ENCODE results near the gene SOS2.

Gene SOS2

DNA sequence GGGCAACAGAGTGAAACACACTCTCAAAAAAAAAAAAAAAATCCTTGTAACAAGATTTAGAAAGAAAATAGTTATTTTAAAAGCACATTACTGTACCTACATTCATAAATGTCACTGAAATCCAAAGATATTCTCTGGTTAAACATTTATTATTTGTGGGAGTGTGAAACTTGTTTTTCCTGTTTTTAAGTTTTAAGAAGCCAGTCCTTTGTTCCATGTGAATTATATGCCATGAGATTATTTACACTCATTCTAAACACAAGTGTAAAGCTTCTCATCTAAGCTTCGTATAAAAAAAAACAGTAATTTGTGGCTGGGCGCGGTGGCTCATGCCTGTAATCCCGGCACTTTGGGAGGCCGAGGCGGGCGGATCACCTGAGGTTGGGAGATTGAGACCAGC is 130.0 kb downstream of the SOS2 start:
- no peak overlapping the region for H4K91ac ChIP-seq (ENCODE audit: low read length)
- H3K4me3 ChIP-seq (ENCODE audit: insufficient read depth in 1 of 2, low read depth in 1 of 2, low read length in 2 of 2), result no peak overlapping the region
- H2BK120ac ChIP-seq (ENCODE audit: low read depth, low read length), result no peak overlapping the region
- H2BK12ac ChIP-seq (ENCODE audit: low read length in 2 of 2), result no peak overlapping the region
- H3K4me2 ChIP-seq (ENCODE audit: low read length, poor library complexity, severe bottlenecking), result no peak overlapping the region
- H3K9ac ChIP-seq (ENCODE audit: low read length), result no peak overlapping the region
- H3K14ac ChIP-seq (ENCODE audit: low read length in 2 of 2), result no peak overlapping the region
- H2AFZ ChIP-seq (ENCODE audit: low read depth, low read length), result no peak overlapping the region
- no peaks in the 10 kb centered on the region for H3K27me3 ChIP-seq (ENCODE audit: control insufficient read depth in 1 of 2, insufficient read depth in 1 of 2, low read length in 2 of 2)
- DNase-seq, result no peak
- H3K4ac ChIP-seq (ENCODE audit: low read depth in 1 of 2, low read length in 2 of 2), result no peak overlapping the region
- 98% methylated on average over 6 of the region's 7 CpGs for WGBS
- H3K27ac ChIP-seq (ENCODE audit: low read length, poor library complexity, severe bottlenecking), result no peak overlapping the region
- no peak overlapping the region for H3K23ac ChIP-seq (ENCODE audit: low read length in 2 of 2)
- peaks cover 2% of the 10 kb centered on the region for H3K79me1 ChIP-seq (replicated peaks; ENCODE audit: low read length, poor library complexity, severe bottlenecking)
- H2BK15ac ChIP-seq (ENCODE audit: low read depth, poor library complexity, severe bottlenecking), result no peak overlapping the region
- H3K18ac ChIP-seq (ENCODE audit: low read depth in 1 of 2, low read length in 2 of 2), result no peak overlapping the region
- H2AK5ac ChIP-seq (ENCODE audit: low read length, severe bottlenecking), result no peak overlapping the region
- no peaks in the 10 kb centered on the region for H3K9me3 ChIP-seq (ENCODE audit: control insufficient read depth, low read length)
- H2BK5ac ChIP-seq (ENCODE audit: low read depth, low read length, poor library complexity, severe bottlenecking), result no peak overlapping the region
- peaks cover 4 to 6% of the 10 kb centered on the region in 2 experiments for H3K36me3 ChIP-seq (ENCODE audit: control insufficient read depth in 1 of 2, insufficient read depth in 2 of 2, low read depth in 1 of 2, low read length in 2 of 2)
- H4K8ac ChIP-seq (ENCODE audit: low read length), result no peak overlapping the region
- peaks cover 7% of the 10 kb centered on the region for H3K4me1 ChIP-seq (ENCODE audit: control insufficient read depth, insufficient read depth, low read depth, low read length)

DNA sequence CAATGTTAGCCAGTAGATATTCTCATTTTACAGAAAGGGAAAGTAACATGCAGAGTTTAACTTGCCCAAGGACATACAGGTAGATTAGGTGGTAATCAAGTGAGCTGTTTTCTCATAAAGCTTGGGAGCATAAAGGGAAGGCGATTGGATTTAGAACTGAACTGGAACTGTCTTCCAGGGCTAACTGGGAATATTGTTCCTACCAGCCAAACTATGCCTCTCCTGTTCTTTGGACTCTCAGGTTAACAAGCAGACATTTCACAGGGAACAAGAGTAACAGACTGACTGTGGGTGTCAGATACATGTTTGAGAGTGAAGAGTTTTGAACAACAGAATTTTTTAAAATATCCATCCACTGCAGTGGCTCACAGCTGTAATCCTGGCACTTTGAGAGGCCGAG is 130.6 kb downstream of the SOS2 start:
- Histone ChIP-seq H4K8ac (ENCODE audit: low read length) (no peak overlapping the region), H2AK5ac (ENCODE audit: low read length, severe bottlenecking) (no peak overlapping the region), H3K27me3 (ENCODE audit: control insufficient read depth in 1 of 2, insufficient read depth in 1 of 2, low read length in 2 of 2) (no peaks in the 10 kb centered on the region), H2BK12ac (ENCODE audit: low read length in 2 of 2) (no peak overlapping the region), H2AFZ (ENCODE audit: low read depth, low read length) (no peak overlapping the region), H3K79me1 (replicated peaks; ENCODE audit: low read length, poor library complexity, severe bottlenecking) (peaks cover 2% of the 10 kb centered on the region), H3K36me3 (ENCODE audit: control insufficient read depth in 1 of 2, insufficient read depth in 2 of 2, low read depth in 1 of 2, low read length in 2 of 2) (peaks cover 0 to 4% of the 10 kb centered on the region in 2 experiments), H3K14ac (ENCODE audit: low read length in 2 of 2) (no peak overlapping the region), H3K23ac (ENCODE audit: low read length in 2 of 2) (no peak overlapping the region), H3K4me3 (ENCODE audit: insufficient read depth in 1 of 2, low read depth in 1 of 2, low read length in 2 of 2) (no peak overlapping the region), H3K18ac (ENCODE audit: low read depth in 1 of 2, low read length in 2 of 2) (no peak overlapping the region), H2BK15ac (ENCODE audit: low read depth, poor library complexity, severe bottlenecking) (no peak overlapping the region), H3K4me1 (ENCODE audit: control insufficient read depth, insufficient read depth, low read depth, low read length) (peaks cover 7% of the 10 kb centered on the region), H4K91ac (ENCODE audit: low read length) (no peak overlapping the region), H3K9me3 (ENCODE audit: control insufficient read depth, low read length) (no peaks in the 10 kb centered on the region), H3K4ac (ENCODE audit: low read depth in 1 of 2, low read length in 2 of 2) (no peak overlapping the region), H3K4me2 (ENCODE audit: low read length, poor library complexity, severe bottlenecking) (no peak overlapping the region), H3K9ac (ENCODE audit: low read length) (no peak overlapping the region), H2BK5ac (ENCODE audit: low read depth, low read length, poor library complexity, severe bottlenecking) (no peak overlapping the region), H2BK120ac (ENCODE audit: low read depth, low read length) (no peak overlapping the region), H3K27ac (ENCODE audit: low read length, poor library complexity, severe bottlenecking) (no peak overlapping the region)
- no peak for DNase-seq
- 68% methylated on average over 2 of the region's 2 CpGs for WGBS

DNA sequence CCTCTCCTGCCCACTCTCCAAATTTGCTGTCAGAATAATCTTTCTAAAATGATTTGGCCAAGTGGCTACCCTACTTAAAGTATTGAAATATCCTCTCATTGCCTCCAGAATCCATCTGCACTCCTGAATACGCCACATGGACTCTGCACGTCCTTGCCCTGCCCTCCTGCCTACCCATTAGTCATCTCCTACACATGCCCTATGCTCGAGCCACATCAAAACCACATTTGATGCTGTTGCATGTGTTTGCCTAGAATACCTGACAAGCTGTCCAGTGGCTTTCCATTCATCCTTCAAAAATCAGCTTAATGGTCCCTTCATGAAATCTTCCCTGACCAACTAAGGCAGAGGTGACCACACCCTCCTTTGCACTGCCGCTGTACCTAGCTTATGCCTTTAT is 132.0 kb downstream of the SOS2 start:
- Histone ChIP-seq H3K4me3 (ENCODE audit: insufficient read depth in 1 of 2, low read depth in 1 of 2, low read length in 2 of 2) (no peak overlapping the region), H2AFZ (ENCODE audit: low read depth, low read length) (no peak overlapping the region), H3K23ac (ENCODE audit: low read length in 2 of 2) (no peak overlapping the region), H3K9ac (ENCODE audit: low read length) (no peak overlapping the region), H3K9me3 (ENCODE audit: control insufficient read depth, low read length) (no peaks in the 10 kb centered on the region), H3K36me3 (ENCODE audit: control insufficient read depth in 1 of 2, insufficient read depth in 2 of 2, low read depth in 1 of 2, low read length in 2 of 2) (peaks cover 0 to 4% of the 10 kb centered on the region in 2 experiments), H3K4me1 (ENCODE audit: control insufficient read depth, insufficient read depth, low read depth, low read length) (peaks cover 7% of the 10 kb centered on the region), H4K91ac (ENCODE audit: low read length) (no peak overlapping the region), H4K8ac (ENCODE audit: low read length) (no peak overlapping the region), H2BK5ac (ENCODE audit: low read depth, low read length, poor library complexity, severe bottlenecking) (no peak overlapping the region), H3K14ac (ENCODE audit: low read length in 2 of 2) (no peak overlapping the region), H2AK5ac (ENCODE audit: low read length, severe bottlenecking) (no peak overlapping the region), H3K27me3 (ENCODE audit: control insufficient read depth in 1 of 2, insufficient read depth in 1 of 2, low read length in 2 of 2) (no peaks in the 10 kb centered on the region), H3K79me1 (replicated peaks; ENCODE audit: low read length, poor library complexity, severe bottlenecking) (peaks cover 2% of the 10 kb centered on the region), H2BK12ac (ENCODE audit: low read length in 2 of 2) (no peak overlapping the region), H2BK120ac (ENCODE audit: low read depth, low read length) (no peak overlapping the region), H3K18ac (ENCODE audit: low read depth in 1 of 2, low read length in 2 of 2) (no peak overlapping the region), H3K4me2 (ENCODE audit: low read length, poor library complexity, severe bottlenecking) (no peak overlapping the region), H2BK15ac (ENCODE audit: low read depth, poor library complexity, severe bottlenecking) (no peak overlapping the region), H3K4ac (ENCODE audit: low read depth in 1 of 2, low read length in 2 of 2) (no peak overlapping the region), H3K27ac (ENCODE audit: low read length, poor library complexity, severe bottlenecking) (no peak overlapping the region)
- no peak for DNase-seq
- 79% methylated on average over 4 of the region's 4 CpGs for WGBS

DNA sequence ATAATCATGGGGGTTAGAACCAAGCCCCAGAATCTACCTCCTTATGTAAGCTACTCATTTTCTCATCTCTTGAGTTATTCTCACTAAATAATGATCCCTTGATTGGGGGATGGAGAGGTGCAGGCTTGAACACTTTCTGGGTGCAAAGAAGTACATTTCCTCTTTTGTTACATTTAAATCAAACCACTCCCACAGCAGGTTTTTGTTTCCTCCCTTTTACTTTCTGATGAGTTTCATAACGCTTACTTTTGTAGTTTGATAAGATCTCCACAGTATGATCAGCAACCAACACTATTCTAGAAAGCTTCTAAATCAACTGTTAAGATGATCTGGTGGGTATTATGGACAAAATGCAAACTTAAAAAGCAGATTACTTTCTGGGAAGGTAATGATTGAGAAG is 135.5 kb downstream of the SOS2 start:
- Histone ChIP-seq H3K4me1 (ENCODE audit: control insufficient read depth, insufficient read depth, low read depth, low read length) (peaks cover 5% of the 10 kb centered on the region), H4K8ac (ENCODE audit: low read length) (no peak overlapping the region), H3K9ac (ENCODE audit: low read length) (no peak overlapping the region), H2AK5ac (ENCODE audit: low read length, severe bottlenecking) (no peak overlapping the region), H2AFZ (ENCODE audit: low read depth, low read length) (no peak overlapping the region), H3K4ac (ENCODE audit: low read depth in 1 of 2, low read length in 2 of 2) (no peak overlapping the region), H3K14ac (ENCODE audit: low read length in 2 of 2) (no peak overlapping the region), H2BK12ac (ENCODE audit: low read length in 2 of 2) (no peak overlapping the region), H3K36me3 (ENCODE audit: control insufficient read depth in 1 of 2, insufficient read depth in 2 of 2, low read depth in 1 of 2, low read length in 2 of 2) (peaks cover 4 to 7% of the 10 kb centered on the region in 2 experiments), H3K79me1 (replicated peaks; ENCODE audit: low read length, poor library complexity, severe bottlenecking) (no peaks in the 10 kb centered on the region), H3K9me3 (ENCODE audit: control insufficient read depth, low read length) (no peaks in the 10 kb centered on the region), H2BK120ac (ENCODE audit: low read depth, low read length) (no peak overlapping the region), H3K18ac (ENCODE audit: low read depth in 1 of 2, low read length in 2 of 2) (no peak overlapping the region), H3K27me3 (ENCODE audit: control insufficient read depth in 1 of 2, insufficient read depth in 1 of 2, low read length in 2 of 2) (no peaks in the 10 kb centered on the region), H3K4me3 (ENCODE audit: insufficient read depth in 1 of 2, low read depth in 1 of 2, low read length in 2 of 2) (no peak overlapping the region), H3K23ac (ENCODE audit: low read length in 2 of 2) (no peak overlapping the region), H3K27ac (ENCODE audit: low read length, poor library complexity, severe bottlenecking) (no peak overlapping the region), H2BK5ac (ENCODE audit: low read depth, low read length, poor library complexity, severe bottlenecking) (no peak overlapping the region), H2BK15ac (ENCODE audit: low read depth, poor library complexity, severe bottlenecking) (no peak overlapping the region), H3K4me2 (ENCODE audit: low read length, poor library complexity, severe bottlenecking) (no peak overlapping the region), H4K91ac (ENCODE audit: low read length) (no peak overlapping the region)
- no peak for DNase-seq
- no CpG with 5 or more reads among the region's 1 CpG for WGBS

All from mesenchymal stem cell (in vitro differentiated cells and primary cell).